HG02973 (cell line): ENCODE measurements around the gene KIAA0232.
"Not testable (repeated sequence)": the region's sequence is repeated elsewhere in the genome, so short reads cannot be mapped to it uniquely, and the experiment has no call there.

Experiments used
- ATAC-seq: cut with Tn5 transposase; IDR thresholded peaks from one replicate; pipeline ENCODE4 v1.9.1; 2021; ENCODE audit warnings: moderate library complexity; ENCODE audit not compliant: unreplicated experiment

KIAA0232 gene

GRCh38 chr4:6898763-6899162 lies 116.2 kb downstream of the KIAA0232 start:
- ATAC-seq, result no peak

DNA sequence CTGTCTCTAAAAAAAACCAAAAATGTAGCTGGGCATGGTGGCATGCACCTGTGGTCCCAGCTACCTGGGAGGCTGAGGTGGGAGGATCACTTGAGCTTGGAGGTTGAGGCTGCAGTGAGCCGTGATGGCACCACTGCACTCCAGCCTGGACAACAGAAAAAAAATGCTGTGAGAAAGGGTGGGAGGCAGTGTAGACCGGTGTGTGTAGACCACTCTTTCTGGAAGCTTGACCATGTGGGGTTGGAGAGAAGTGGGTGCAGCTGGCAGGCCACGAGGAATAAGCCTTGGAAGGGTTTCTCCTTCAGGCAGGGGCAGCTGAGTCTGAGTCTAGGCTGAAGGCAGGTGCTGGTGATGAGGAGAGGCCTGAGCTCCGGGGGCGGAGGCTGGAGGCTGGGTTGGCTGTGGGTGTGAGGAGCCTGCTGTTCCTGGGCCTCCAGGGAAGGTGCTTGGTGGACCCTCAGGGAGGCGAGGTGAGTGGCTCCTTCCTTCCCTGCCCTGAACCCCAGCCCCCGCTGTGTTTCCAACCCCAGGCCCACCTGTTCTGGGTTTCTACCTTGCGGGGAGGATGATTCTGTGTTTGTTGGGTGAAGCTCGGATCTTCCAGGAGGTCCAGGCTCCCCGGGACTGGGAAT lies 117.8 kb downstream of the KIAA0232 start:
- no peak for ATAC-seq

DNA sequence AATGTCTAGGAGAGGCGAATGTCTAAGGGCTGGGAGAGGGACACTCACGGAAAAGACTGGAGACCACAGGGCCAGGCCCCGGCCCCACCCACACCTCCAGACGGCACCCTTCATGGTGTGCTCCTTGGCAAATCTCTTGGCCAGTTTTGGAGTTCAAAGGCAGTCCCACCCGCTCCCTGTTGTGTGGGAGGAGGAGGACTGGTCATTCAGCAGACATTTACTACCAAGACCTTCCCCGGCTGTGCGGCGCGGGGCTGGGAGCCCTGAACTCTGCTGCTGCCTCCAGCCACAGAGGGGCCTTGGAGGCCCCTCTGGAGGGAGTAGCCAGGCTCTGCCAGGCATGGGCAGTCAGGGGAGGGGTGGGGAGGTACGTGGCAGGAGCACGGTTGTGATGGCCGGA lies 118.4 kb downstream of the KIAA0232 start:
- no peak for ATAC-seq

- ATAC-seq, result no peak
Observed at GRCh38 chr4:6901669-6902317, 119.3 kb downstream of the KIAA0232 start.

GRCh38 chr4:6902318-6903042 lies 120.0 kb downstream of the KIAA0232 start:
- no peak for ATAC-seq

- ATAC-seq, result no peak
Observed at GRCh38 chr4:6905516-6906445, 123.3 kb downstream of the KIAA0232 start.

GRCh38 chr4:6906486-6906885 lies 124.0 kb downstream of the KIAA0232 start:
- not testable (repeated sequence) for ATAC-seq

GRCh38 chr4:6907658-6908191 lies 125.2 kb downstream of the KIAA0232 start:
- ATAC-seq, result no peak

GRCh38 chr4:6908432-6909112 lies 126.0 kb downstream of the KIAA0232 start:
- ATAC-seq, result no peak

DNA sequence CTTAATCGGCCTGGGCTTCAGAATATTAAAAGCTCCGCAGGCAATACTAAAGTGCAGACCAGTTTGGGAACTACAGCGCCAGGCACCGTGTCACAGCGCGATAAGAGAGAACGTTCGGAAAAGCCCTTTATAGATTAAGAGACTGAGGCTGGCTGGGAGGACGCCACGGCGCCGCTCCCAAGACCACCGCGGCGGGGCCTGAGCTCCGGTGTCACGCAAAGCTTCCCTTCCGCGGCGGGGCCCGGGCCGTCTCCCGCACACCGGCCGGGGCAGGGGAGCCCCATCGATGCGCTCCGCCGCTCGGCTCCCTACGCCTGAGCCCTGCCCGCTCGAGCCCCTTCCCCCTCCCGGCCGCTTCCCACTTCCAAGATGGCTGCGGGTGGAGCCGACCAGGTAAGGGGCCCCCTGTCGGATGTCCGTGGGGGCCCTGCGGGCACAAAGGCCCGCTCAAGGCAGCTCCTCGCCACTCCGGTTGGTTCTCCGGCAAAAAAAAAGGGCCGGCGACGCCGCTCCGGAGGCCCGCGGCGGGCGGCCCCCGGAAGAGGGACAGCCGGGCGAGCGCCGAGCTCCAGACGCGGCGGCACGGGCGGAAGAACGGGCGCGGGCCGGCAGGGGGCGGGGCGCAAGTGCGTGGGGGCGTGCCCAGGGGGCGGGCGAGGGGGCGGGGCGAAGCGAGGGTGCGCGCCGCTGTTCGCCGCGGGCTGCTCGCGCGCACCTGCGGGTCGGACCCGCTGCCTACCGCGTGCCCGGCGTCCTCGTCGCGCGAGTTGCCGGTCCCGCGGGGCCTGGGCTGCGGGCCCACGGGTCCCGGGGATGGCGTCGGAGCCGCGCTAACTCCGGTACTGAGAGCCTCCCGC lies 126.8 kb downstream of the KIAA0232 start, which contains the start of gene TBC1D14:
TBC1D14 (plus strand) TSS at position 714 of the 857 bp plus-strand sequence. CDS start 13,564 bp downstream, outside the sequence.
- peak; percentile 89 for ATAC-seq

DNA sequence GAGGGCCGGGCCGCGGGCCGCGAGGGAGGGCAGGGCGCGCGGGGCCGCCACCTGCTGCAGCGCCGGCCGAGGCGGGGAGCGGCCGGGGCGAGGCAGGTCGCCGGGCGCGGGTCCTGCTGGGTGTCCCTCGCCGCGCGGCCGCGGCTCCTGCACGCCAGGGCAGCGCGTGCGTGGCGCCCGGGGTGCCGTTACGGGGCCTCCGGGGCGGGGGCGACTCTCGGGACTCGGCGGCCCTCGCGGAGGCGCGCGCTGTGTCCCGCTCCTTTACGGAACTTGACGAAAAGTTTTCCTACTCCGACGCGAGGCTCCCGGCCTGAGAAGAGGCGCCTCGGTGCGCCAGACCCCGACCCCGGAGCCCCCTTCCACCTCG lies 127.4 kb downstream of the KIAA0232 start:
- peak; percentile 24 for ATAC-seq

DNA sequence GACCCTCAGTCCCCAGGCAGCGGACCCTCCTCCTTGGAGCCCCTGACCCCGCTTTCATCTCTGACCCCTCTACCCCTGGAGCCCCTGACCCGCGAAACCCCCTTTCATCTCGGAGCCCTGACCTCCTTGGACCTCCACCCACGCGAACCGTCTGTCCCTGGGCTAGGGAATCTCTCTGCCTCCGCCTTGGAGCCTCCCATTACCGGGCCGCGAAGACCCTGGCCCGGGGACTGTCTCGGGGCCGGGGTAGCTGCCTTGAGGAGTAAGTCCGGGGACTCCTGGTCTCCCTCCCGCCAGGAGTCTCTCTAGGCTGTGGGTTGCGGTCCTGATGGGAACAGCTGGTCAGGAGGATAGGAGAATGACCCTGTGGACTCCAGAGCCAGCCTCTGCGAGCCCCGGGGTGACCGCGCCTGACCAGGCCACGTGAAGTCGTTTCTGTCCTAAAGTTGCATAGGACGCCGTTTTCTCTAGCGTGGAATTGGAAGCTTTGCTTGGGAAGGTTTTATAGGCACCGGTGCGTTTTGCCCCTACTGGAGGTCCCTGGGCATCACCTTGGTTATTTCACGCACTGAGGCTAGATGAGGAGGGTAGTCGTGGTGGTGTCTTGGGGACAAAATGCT lies 127.9 kb downstream of the KIAA0232 start:
- no peak for ATAC-seq

DNA sequence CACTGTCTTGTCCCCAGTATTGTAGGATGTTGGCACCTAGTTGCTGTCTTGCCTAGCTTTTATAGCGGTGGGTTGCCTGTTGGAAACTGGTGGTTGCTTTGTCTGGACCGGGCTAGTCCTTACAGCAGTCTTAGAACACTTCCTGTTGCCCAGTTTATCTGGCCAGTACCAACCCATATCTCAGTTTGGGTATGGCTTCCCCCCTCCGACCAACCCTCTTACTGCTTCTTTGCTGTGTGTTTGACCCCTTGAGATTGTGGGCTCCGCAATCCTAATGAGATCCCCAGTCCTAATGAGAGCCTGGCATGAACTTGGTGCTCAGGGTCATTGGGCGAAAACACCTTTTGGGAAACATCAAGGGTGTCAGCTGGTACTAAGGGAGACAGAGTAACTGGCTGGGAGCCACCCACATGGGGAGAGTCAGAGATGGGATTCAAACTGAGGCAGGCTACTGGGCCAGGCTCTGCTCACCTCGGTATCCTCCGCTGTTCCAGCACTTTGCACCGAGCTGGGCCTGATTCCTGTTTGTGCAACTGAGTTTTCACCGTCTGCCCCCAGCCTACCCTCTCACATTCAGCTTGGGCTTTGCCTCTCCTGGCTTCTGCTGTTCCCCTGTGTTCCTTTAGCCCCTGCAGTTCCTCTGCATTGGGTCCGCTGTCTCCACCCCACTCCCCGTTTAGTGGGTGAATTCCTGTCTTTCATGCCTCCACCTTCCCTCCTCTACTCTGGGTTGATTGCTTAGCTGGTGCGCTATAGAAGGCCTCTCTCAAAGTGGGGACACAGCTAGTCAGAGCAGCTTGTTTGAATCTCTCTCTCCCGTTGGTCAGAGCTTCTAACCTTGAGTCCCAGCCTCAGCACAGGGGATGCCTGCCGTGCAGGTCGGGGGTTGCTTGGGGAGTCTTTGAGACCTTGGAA lies 128.7 kb downstream of the KIAA0232 start:
- no peak for ATAC-seq

DNA sequence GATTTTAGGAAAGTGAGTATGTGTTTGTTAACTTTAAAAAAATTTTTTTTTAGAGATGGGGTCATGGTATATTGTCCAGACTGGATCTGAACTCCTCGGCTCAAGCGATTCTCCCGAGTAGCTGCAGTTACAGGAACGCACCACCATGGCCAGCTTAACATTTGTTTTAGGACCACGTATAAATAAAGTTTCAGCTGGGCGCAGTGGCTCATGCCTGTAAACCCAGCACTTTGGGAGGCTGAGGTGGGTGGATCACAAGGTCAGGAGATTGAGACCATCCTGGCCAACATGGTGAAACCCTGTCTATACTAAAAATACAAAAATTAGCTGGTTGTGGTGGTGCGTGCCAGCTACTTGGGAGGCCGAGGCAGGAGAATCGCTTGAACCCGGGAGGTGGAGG lies 129.4 kb downstream of the KIAA0232 start:
- ATAC-seq, result not testable (repeated sequence)

- ATAC-seq, result no peak
Observed at GRCh38 chr4:6912441-6912840, 129.9 kb downstream of the KIAA0232 start.

- no peak for ATAC-seq
Observed at GRCh38 chr4:6913350-6913905, 130.9 kb downstream of the KIAA0232 start.

DNA sequence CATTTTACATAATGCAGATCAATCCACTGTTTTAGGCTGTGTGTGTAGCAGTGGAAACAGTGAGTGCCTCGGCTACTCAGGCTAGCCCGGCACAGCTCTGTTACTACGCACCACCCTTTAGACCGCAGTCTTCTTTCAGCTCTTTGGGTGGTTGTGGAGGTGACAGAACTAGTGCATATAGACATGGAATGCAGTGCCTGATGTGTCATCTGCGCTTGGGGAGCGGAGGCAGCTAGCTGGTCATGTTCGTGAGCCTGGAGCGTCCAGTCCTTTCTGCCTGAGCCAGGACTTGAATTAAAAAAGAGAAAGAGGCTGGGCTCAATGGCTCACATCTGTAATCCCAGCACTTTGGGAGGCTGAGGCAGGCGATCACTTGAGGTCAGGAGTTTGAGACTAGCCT lies 131.9 kb downstream of the KIAA0232 start:
- ATAC-seq, result no peak
